ENCODE results near the gene ANKH. TPM values are rescaled to one million over a fixed set of nuclear protein-coding genes. Genes with fewer than 3 reads are reported as not detected.

ANKH gene
- total and polyA plus RNA-seq, 12 donors = 4.8 to 45.6 (median 30.9) TPM

DNA sequence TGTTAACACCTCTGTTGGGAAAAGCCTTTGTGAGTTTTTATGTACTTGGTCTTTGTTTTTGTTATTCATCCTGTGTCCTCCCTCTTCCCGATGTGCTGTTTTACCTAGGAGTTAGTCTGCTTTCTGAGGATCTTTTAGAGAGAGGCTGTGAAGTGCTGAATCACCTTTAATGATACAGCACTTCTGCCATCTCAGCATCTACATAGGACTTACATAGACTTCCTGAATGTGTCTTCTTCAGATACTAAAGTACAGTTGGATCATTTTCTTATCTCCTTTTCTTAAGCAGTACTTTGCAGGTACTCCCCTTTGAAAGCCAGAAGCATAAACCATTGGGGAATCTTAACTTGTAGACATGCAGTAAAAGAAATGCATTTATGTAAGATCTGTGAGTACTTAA is 175.5 kb downstream of the ANKH start:
- H3K27ac ChIP-seq = no peak overlapping the region
- H3K36me3 ChIP-seq (replicated peaks in 1 of 2) = peaks cover 0 to 53% of the 10 kb centered on the region in 2 donors
- H3K27me3 ChIP-seq = no peaks in the 10 kb centered on the region
- 53 to 76% (median 65%) methylated on average over 1 of the region's 1 CpG for WGBS, 4 donors
- TF ChIP-seq, protein P1, sequence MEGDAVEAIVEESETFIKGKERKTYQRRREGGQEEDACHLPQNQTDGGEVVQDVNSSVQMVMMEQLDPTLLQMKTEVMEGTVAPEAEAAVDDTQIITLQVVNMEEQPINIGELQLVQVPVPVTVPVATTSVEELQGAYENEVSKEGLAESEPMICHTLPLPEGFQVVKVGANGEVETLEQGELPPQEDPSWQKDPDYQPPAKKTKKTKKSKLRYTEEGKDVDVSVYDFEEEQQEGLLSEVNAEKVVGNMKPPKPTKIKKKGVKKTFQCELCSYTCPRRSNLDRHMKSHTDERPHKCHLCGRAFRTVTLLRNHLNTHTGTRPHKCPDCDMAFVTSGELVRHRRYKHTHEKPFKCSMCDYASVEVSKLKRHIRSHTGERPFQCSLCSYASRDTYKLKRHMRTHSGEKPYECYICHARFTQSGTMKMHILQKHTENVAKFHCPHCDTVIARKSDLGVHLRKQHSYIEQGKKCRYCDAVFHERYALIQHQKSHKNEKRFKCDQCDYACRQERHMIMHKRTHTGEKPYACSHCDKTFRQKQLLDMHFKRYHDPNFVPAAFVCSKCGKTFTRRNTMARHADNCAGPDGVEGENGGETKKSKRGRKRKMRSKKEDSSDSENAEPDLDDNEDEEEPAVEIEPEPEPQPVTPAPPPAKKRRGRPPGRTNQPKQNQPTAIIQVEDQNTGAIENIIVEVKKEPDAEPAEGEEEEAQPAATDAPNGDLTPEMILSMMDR (IDR thresholded peaks at IDR 0.05) = no peak
- H3K4me1 ChIP-seq (replicated peaks in 1 of 2) = no peaks in the 10 kb centered on the region
- intact Hi-C loops (cut with DNase I) = no loop called here
- no peak for DNase-seq
- no peak overlapping the region for H3K4me3 ChIP-seq
- H3K9me3 ChIP-seq (replicated peaks in 1 of 3) = no peaks in the 10 kb centered on the region

DNA sequence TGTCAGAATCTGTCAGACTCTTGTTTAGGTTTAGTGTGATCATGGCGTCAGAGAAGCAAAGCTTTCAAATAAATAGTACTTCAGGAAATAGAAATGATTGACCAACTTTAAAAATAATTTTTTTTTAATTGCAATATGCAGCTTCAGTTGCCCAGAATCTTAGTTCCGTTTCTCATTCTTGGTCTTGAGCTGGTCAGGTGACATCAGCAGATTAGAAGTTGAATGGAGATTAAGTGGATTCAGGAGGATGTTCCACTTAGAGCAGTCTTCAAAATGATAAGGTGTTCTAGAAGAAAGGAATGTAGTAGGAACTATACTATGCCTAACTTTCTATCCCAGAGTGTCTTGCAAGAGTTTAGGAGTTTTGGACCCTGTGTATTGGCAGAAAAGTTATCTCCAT is 176.4 kb downstream of the ANKH start:
- H3K27ac ChIP-seq = no peak overlapping the region
- no peaks in the 10 kb centered on the region for H3K4me1 ChIP-seq (replicated peaks in 1 of 2)
- H3K36me3 ChIP-seq (replicated peaks in 1 of 2) = peaks cover 0 to 58% of the 10 kb centered on the region in 2 donors
- intact Hi-C loops (cut with DNase I) = no loop called here
- TF ChIP-seq POLR2A (IDR thresholded peaks at IDR 0.05) = no peak
- TF ChIP-seq, protein P1 (IDR thresholded peaks at IDR 0.05) = no peak
- H3K9me3 ChIP-seq (replicated peaks in 1 of 3) = no peaks in the 10 kb centered on the region
- 90 to 95% (median 92%) methylated on average over 2 of the region's 2 CpGs for WGBS, 4 donors
- DNase-seq = no peak
- no peak overlapping the region for H3K4me3 ChIP-seq
- no peaks in the 10 kb centered on the region for H3K27me3 ChIP-seq

DNA sequence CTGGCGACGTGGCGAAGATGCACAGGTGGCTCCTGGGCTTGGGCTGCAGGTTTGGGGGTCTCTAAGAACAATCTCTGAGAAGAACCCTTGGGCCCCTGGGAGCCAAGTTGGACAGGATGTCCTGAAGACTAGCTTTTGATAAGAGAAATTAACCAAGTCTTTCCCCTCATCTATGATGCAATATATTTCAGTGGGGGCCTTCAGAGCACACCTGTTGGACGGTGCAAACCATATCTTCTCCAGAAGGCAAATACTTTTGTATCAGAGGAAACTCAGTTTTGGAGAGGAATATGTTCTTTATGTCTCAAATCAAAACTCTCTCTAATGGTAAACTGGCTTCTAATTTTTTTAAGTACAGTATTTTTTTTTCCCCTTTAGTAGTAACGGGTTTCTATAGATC is 178.5 kb downstream of the ANKH start:
- WGBS, 4 donors = 97 to 100% (median 99%) methylated on average over 5 of the region's 5 CpGs
- no peak for TF ChIP-seq POLR2A (IDR thresholded peaks at IDR 0.05)
- TF ChIP-seq, protein P1 (IDR thresholded peaks at IDR 0.05) = no peak
- no peak overlapping the region for H3K27ac ChIP-seq

DNA sequence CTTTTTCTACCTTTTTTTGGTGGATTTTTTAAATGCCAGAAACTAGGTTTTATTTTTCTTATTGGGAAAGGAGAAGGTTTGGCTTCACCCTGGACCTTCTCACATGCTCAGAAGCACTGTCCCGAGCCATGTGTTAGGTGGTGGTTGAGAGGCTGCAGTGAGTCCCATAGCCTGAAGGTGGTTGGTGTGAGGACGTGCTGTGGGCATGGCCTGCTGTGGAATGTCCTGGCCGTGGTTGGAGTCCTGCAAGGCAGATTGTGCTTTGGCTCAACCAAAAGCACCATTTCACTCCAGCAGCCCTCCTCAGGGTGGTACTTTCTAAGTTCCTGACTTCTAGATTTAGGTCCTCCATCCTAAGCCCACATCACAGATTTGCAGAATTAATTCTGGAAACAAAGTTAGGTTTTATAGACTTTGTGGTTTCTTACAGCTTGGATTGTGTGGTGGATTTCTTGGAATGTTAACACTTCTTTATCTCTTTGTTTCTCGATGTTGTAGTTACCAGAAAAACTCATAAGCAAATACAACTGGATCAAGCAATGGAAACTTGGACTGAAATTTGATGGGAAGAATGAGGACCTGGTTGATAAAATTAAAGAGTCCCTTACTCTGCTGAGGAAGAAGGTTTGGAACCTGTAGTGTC is 184.4 kb downstream of the ANKH start:
- no peaks in the 10 kb centered on the region for H3K27me3 ChIP-seq
- WGBS, 4 donors = 60 to 81% (median 73%) methylated on average over 1 to 4 of the region's 4 CpGs
- no peak for DNase-seq
- no peak overlapping the region for H3K4me3 ChIP-seq
- H3K9me3 ChIP-seq (replicated peaks in 1 of 3) = no peaks in the 10 kb centered on the region
- TF ChIP-seq POLR2A (IDR thresholded peaks at IDR 0.05) = no peak
- TF ChIP-seq, protein P1 (IDR thresholded peaks at IDR 0.05) = no peak
- H3K27ac ChIP-seq = no peak overlapping the region
- intact Hi-C loops (cut with DNase I) = no loop called here
- peaks cover 0 to 52% of the 10 kb centered on the region in 2 donors for H3K36me3 ChIP-seq (replicated peaks in 1 of 2)
- H3K4me1 ChIP-seq (replicated peaks in 1 of 2) = peaks cover 10 to 23% of the 10 kb centered on the region in 2 donors

More for the DNA sequence above, 178.5 kb downstream of the ANKH start:
- Histone ChIP-seq H3K9me3 (replicated peaks in 1 of 3) (no peaks in the 10 kb centered on the region), H3K4me1 (replicated peaks in 1 of 2) (no peaks in the 10 kb centered on the region), H3K36me3 (replicated peaks in 1 of 2) (peaks cover 0 to 60% of the 10 kb centered on the region in 2 donors), H3K4me3 (no peak overlapping the region), H3K27me3 (no peaks in the 10 kb centered on the region)
- intact Hi-C loops (cut with DNase I) = no loop called here
- DNase-seq = no peak
